SK-N-SH treated with all-trans-retinoic acid at 6 μM for 48 hours (cell line): ENCODE data around the gene NCK2.

ENCODE experiments used
- ARNTL ChIP-seq: fragments of 450-650 bp; formaldehyde crosslinking; IDR thresholded peaks from 2 replicates; pipeline ENCODE4 v1.5.0; 2020; ENCODE audit warnings: low read depth, mild to moderate bottlenecking, moderate library complexity, borderline replicate concordance
- BACH2 ChIP-seq: fragments of 250-450 bp; sonication (Bioruptor Pico); IDR thresholded peaks from 2 replicates; pipeline ENCODE4 v1.9.0; 2021; ENCODE audit warnings: mild to moderate bottlenecking, borderline replicate concordance
- OSR1 ChIP-seq: fragments of 250-450 bp; sonication (Bioruptor Pico); IDR thresholded peaks from 2 replicates; pipeline ENCODE4 v1.8.0; 2022; ENCODE audit warnings: moderate library complexity, mild to moderate bottlenecking, inconsistent platforms
- TCF4 ChIP-seq: fragments of 250-450 bp; sonication (Bioruptor Pico); IDR thresholded peaks from 2 replicates; pipeline ENCODE4 v1.8.0; 2021; ENCODE audit warnings: mild to moderate bottlenecking, moderate library complexity, borderline replicate concordance
- ZNF70 ChIP-seq: fragments of 450-650 bp; formaldehyde crosslinking; IDR thresholded peaks from 2 replicates; pipeline ENCODE4 v1.5.0; 2020; ENCODE audit warnings: mild to moderate bottlenecking, moderate library complexity
- TF ChIP-seq, protein P1 (sequence below): fragments of 250-450 bp; sonication (Bioruptor Pico); IDR thresholded peaks from 2 replicates; pipeline ENCODE4 v1.8.0; 2020; ENCODE audit warnings: mild to moderate bottlenecking, moderate library complexity, borderline replicate concordance
- TF ChIP-seq, protein P2 (sequence below): fragments of 250-450 bp; sonication (Bioruptor Pico); IDR thresholded peaks from 2 replicates; pipeline ENCODE4 v1.5.0; 2020; ENCODE audit warnings: mild to moderate bottlenecking, moderate library complexity

DNA sequence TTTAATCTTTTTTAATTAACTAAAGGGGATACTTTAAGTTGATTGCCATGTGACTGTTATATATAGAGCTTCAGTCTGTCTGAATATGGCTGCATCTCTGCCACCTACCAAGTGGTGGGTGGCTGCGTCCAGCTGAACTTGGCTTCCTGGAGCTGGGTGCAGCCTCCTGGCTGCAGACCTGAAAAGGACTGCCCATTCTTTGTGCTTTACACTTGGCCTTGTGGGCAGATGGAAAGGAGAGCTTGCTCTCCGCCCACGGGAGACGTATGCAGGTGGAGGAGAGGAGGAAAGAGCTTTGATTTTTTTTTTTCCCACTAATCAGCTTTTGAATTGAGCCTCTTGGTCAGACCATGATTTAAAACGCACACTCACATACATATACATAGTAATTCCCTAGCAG, 34.7 kb downstream of the NCK2 start:
- TF ChIP-seq OSR1 (CRISPR knock-in tag): no peak
- TF ChIP-seq, protein P1, sequence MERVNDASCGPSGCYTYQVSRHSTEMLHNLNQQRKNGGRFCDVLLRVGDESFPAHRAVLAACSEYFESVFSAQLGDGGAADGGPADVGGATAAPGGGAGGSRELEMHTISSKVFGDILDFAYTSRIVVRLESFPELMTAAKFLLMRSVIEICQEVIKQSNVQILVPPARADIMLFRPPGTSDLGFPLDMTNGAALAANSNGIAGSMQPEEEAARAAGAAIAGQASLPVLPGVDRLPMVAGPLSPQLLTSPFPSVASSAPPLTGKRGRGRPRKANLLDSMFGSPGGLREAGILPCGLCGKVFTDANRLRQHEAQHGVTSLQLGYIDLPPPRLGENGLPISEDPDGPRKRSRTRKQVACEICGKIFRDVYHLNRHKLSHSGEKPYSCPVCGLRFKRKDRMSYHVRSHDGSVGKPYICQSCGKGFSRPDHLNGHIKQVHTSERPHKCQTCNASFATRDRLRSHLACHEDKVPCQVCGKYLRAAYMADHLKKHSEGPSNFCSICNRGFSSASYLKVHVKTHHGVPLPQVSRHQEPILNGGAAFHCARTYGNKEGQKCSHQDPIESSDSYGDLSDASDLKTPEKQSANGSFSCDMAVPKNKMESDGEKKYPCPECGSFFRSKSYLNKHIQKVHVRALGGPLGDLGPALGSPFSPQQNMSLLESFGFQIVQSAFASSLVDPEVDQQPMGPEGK (CRISPR knock-in tag): no peak
- TF ChIP-seq, protein P2, sequence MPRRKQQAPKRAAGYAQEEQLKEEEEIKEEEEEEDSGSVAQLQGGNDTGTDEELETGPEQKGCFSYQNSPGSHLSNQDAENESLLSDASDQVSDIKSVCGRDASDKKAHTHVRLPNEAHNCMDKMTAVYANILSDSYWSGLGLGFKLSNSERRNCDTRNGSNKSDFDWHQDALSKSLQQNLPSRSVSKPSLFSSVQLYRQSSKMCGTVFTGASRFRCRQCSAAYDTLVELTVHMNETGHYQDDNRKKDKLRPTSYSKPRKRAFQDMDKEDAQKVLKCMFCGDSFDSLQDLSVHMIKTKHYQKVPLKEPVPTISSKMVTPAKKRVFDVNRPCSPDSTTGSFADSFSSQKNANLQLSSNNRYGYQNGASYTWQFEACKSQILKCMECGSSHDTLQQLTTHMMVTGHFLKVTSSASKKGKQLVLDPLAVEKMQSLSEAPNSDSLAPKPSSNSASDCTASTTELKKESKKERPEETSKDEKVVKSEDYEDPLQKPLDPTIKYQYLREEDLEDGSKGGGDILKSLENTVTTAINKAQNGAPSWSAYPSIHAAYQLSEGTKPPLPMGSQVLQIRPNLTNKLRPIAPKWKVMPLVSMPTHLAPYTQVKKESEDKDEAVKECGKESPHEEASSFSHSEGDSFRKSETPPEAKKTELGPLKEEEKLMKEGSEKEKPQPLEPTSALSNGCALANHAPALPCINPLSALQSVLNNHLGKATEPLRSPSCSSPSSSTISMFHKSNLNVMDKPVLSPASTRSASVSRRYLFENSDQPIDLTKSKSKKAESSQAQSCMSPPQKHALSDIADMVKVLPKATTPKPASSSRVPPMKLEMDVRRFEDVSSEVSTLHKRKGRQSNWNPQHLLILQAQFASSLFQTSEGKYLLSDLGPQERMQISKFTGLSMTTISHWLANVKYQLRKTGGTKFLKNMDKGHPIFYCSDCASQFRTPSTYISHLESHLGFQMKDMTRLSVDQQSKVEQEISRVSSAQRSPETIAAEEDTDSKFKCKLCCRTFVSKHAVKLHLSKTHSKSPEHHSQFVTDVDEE (CRISPR knock-in tag): no peak
- no peak for TF ChIP-seq TCF4 (CRISPR knock-in tag)
- TF ChIP-seq ARNTL (CRISPR knock-in tag): no peak
- TF ChIP-seq ZNF70 (CRISPR knock-in tag): no peak
- TF ChIP-seq BACH2 (CRISPR knock-in tag): no peak
